ENCODE data around the gene TNRC6C. TPM values are rescaled to one million over a fixed set of nuclear protein-coding genes. Genes with fewer than 3 reads are reported as not detected.
A peak's percentile ranks its signal among the peaks of the same experiment; 100 is the strongest.

Gene TNRC6C
- total and polyA plus RNA-seq, 8 donors: 14.0 to 20.3 (median 16.6) TPM

DNA sequence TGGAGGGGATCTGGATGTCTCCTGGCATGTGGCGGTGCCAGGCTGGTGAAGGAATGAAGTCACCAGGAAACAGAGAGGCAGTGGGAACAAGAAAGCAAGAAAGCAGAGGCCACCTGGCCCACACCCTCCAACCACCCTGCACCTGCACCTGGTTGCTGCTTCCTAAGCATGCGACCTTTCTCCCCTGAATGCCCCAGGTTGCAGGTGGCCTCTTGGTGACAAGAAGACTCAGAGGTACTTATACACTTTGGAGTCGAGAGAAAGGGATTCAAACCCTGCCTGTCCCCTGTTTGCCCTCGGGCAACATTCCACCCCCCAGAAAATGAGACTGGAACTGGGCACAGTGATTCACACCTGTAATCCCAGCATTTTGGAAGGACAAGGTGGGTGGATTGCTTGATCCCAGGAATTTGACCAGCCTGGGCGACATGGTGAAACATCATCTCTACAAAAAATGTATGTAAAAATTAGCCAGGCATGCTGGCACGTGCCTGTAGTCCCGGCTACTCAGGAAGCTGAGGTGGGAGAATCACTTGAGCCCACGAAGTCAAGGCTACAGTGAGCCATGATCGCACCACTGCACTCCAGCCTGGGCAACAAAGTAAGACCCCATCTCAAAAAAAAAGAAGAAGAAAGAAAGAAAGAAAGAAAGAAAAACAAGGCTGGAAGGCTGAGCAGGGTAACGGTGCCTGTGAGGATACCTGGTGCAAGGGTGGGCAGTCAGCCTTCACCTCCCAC lies 34.6 kb upstream of the TNRC6C start:
- DNase-seq (no peak), ATAC-seq (no peak)
- Histone ChIP-seq H3K4me1 (peaks cover 0 to 3% of the 10 kb centered on the region in 2 donors), H3K27ac (no peak overlapping the region), H3K27me3 (peaks cover 0 to 93% of the 10 kb centered on the region in 2 donors), H3K36me3 (no peaks in the 10 kb centered on the region), H3K4me3 (no peak overlapping the region), H3K9me3 (no peaks in the 10 kb centered on the region)
- intact Hi-C loops (cut with DNase I): no loop called here
- TF ChIP-seq, protein P1, sequence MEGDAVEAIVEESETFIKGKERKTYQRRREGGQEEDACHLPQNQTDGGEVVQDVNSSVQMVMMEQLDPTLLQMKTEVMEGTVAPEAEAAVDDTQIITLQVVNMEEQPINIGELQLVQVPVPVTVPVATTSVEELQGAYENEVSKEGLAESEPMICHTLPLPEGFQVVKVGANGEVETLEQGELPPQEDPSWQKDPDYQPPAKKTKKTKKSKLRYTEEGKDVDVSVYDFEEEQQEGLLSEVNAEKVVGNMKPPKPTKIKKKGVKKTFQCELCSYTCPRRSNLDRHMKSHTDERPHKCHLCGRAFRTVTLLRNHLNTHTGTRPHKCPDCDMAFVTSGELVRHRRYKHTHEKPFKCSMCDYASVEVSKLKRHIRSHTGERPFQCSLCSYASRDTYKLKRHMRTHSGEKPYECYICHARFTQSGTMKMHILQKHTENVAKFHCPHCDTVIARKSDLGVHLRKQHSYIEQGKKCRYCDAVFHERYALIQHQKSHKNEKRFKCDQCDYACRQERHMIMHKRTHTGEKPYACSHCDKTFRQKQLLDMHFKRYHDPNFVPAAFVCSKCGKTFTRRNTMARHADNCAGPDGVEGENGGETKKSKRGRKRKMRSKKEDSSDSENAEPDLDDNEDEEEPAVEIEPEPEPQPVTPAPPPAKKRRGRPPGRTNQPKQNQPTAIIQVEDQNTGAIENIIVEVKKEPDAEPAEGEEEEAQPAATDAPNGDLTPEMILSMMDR (IDR thresholded peaks at IDR 0.05): no peak

DNA sequence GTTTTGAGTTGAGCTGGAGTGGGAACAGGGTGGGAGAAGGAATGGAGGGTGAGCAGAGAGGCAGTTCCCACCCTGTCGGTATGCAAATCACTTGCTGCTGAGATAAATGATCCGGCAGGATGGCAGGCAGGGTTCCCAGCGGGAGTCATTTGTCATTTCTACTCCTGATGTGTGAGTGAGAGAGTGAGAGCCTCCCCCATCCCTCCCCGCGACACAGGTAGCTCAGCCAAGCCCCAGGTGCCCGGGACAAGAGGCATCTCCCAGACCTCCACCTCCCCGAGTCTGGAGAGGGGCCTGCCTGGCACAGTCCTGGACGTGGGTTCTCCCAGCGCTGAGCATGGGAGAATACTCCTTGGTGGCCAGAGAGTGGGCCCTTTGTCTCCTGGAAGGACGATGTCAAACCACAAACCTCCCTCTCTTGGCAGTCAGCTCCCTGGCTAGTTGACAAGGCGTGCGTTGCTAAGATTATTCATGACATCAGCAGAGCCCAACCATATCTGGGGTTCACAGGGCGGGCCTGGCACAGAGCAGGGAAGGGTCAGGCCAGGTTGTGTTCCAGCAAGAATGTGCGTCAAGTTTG lies 33.7 kb upstream of the TNRC6C start:
- DNase-seq (peak in 1 of 4 donors; percentile 54), ATAC-seq (peak; percentile 25)
- peaks cover 0 to 91% of the 10 kb centered on the region in 2 donors for H3K27me3 ChIP-seq
- H3K36me3 ChIP-seq: no peaks in the 10 kb centered on the region
- H3K4me1 ChIP-seq: peaks cover 0 to 3% of the 10 kb centered on the region in 2 donors
- no peak overlapping the region for H3K4me3 ChIP-seq
- intact Hi-C loops (cut with DNase I): no loop called here
- no peak overlapping the region for H3K27ac ChIP-seq
- TF ChIP-seq, protein P1 (IDR thresholded peaks at IDR 0.05): no peak
- no peaks in the 10 kb centered on the region for H3K9me3 ChIP-seq

DNA sequence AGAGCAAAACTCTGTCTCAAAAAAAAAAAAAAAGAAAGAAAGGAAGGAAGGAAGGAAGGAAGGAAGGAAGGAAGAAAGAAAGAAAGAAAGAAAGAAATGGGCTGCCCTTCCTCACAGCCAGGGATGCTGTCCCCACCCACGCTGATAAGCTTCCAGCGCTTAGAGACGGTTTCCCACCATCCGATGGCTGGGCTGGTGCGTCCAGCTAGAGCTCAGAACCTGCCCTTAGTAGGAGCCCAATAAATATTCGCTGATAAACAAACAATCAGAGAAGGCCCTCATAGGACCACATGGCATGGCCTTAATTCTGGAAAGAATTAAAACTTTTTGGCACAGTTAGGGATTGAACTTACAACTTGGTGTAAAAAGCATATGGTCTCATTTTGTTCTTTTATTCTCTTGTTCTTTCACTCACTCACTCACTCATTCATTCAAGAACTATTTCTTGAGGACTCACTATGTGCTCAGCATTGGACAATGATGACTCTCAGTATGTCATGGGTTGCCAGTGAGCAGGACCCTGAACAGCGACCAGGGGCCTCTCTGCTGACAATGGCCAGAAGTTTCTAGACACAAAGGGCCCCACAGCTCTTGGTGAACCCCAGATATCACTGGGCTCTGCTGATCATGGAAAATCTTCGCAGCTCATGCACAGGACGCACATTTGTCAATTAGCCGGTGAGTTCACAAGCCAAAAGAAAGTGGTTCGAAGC lies 32.5 kb upstream of the TNRC6C start:
- Histone ChIP-seq H3K9me3 (no peaks in the 10 kb centered on the region), H3K27me3 (peaks cover 0 to 91% of the 10 kb centered on the region in 2 donors), H3K4me1 (peaks cover 0 to 3% of the 10 kb centered on the region in 2 donors), H3K4me3 (no peak overlapping the region), H3K27ac (no peak overlapping the region), H3K36me3 (no peaks in the 10 kb centered on the region)
- intact Hi-C loops (cut with DNase I): no loop called here
- DNase-seq: no peak
- ATAC-seq: no peak
- TF ChIP-seq, protein P1 (IDR thresholded peaks at IDR 0.05): no peak

DNA sequence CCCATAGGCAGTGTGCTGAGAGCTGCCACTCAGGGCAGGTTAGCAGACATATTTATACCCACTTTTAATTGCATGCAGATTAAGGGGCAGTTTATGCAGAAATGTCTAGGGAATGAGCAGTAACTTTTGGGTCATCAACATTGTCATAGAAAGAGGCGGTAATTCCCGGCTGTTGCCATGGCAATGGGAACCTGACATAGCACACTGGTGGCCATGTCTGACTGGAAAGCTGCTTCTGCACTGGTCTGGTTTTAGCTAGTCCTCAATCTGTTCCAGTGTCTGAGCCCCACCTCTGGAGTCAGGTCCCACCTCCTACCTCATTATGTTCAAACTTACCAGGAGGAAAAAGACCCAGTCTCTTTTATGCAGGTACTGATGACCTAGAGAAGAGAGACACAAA lies 31.5 kb upstream of the TNRC6C start:
- Histone ChIP-seq H3K9me3 (no peaks in the 10 kb centered on the region), H3K4me1 (peaks cover 0 to 3% of the 10 kb centered on the region in 2 donors), H3K27ac (no peak overlapping the region), H3K36me3 (no peaks in the 10 kb centered on the region), H3K4me3 (no peak overlapping the region), H3K27me3 (peaks cover 0 to 92% of the 10 kb centered on the region in 2 donors)
- intact Hi-C loops (cut with DNase I): no loop called here
- TF ChIP-seq, protein P1 (IDR thresholded peaks at IDR 0.05): no peak
- no peak for DNase-seq
- no peak for ATAC-seq
